GM21619 (cell line): ENCODE data around the gene SCOC.
"Not testable (repeated sequence)": the region's sequence is repeated elsewhere in the genome, so short reads cannot be mapped to it uniquely, and the experiment has no call there.

Experiments
- ATAC-seq: cut with Tn5 transposase; IDR thresholded peaks from one replicate; pipeline ENCODE4 v1.9.1; 2021; ENCODE audit not compliant: unreplicated experiment

The SCOC gene

GRCh38 chr4:140359562-140360427, 13.7 kb upstream of the SCOC start:
- peak; percentile 98 for ATAC-seq

GRCh38 chr4:140361099-140361498, 12.3 kb upstream of the SCOC start:
- ATAC-seq: no peak

GRCh38 chr4:140363051-140363450, 10.4 kb upstream of the SCOC start:
- no peak for ATAC-seq

GRCh38 chr4:140363558-140363957, 9.9 kb upstream of the SCOC start:
- no peak for ATAC-seq

- no peak for ATAC-seq
Measured at GRCh38 chr4:140367738-140368137, 5.7 kb upstream of the SCOC start.

GRCh38 chr4:140368686-140369085, 4.8 kb upstream of the SCOC start:
- no peak for ATAC-seq

GRCh38 chr4:140372751-140373327, 607 bp upstream of the SCOC start:
- ATAC-seq: peak; percentile 50

GRCh38 chr4:140374130-140374477, 658 bp downstream of the SCOC start:
- ATAC-seq: no peak

- no peak for ATAC-seq
Measured at GRCh38 chr4:140382732-140383131, 9.3 kb downstream of the SCOC start.

- no peak for ATAC-seq
Measured at GRCh38 chr4:140388015-140388414, 14.6 kb downstream of the SCOC start.

- ATAC-seq: no peak
Measured at GRCh38 chr4:140395668-140396067, 22.2 kb downstream of the SCOC start.

GRCh38 chr4:140400111-140400510, 26.7 kb downstream of the SCOC start:
- no peak for ATAC-seq

- no peak for ATAC-seq
Measured at GRCh38 chr4:140406292-140406691, 32.8 kb downstream of the SCOC start.

- ATAC-seq: no peak
Measured at GRCh38 chr4:140408974-140409373, 35.5 kb downstream of the SCOC start.

GRCh38 chr4:140413130-140413969, 39.9 kb downstream of the SCOC start:
- ATAC-seq: not testable (repeated sequence)

GRCh38 chr4:140423106-140423505, 49.7 kb downstream of the SCOC start:
- ATAC-seq: no peak

- peak; percentile 9 for ATAC-seq
Measured at GRCh38 chr4:140426610-140427105, 53.2 kb downstream of the SCOC start.

- peak; percentile 86 for ATAC-seq
Measured at GRCh38 chr4:140427106-140427918, 53.9 kb downstream of the SCOC start, which contains the start of gene CLGN. Gene CLGN, minus strand, starts transcription at chr4:140427648. Its CDS starts 14,570 bp downstream, at chr4:140413078.

GRCh38 chr4:140427919-140428471, 54.5 kb downstream of the SCOC start:
- no peak for ATAC-seq
